Measurements from ENCODE around the gene CARS1. TPM values are rescaled to one million over a fixed set of nuclear protein-coding genes. Genes with fewer than 3 reads are reported as not detected.

The CARS1 gene
- total and polyA plus RNA-seq, 10 of the 15 experiments (the other 5 are each of a cell fraction or from before 2014, with no cell fraction given), result 7.8 to 60.6 (median 45.7) TPM

DNA sequence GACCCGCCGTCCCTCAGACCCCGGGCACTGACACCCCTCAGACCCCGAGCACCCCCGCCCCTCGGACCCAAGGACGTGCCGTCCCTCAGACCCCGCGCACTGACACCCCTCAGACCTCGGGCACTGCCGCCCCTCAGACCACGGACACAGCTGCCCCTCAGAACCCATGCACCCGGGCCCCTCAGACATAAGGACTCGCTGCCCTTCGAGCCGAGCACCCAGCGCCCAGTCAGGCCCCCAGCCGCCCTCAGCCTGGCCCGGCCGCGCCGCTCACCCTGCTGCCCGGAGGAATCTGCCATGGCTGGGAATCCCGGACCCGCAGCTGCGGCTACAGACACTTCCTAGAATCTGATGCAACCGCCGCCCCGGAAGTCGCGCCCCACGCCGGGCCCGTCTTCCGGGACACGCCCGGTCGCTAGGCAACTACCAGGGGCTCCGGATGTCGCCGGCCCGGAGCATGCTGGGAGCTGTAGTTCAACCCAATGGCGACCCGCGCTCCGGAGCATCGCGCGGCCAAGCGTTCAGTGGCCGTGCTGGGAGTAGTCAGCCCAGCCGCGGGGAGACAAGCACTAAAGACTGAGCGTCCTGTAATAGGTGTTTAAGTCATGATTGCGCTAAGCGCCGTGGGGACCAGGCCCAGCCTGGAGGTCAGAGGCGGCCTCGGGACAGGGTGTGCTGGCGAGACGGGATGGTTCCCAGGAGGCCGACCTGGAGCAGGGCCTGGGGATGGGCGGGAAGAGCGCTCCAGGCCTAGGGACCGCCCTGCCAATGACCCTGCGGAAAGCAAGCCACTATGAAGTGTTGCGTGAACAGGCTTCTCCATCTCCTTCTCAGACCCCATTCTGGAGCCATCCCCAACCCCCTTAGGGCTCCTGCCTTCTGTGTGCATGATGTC, at the start of gene CARS1 (continued):
- TF ChIP-seq E4F1 (IDR thresholded peaks at IDR 0.05; ENCODE audit: borderline replicate concordance, partially characterized antibody) (peak; percentile 79), YY1 (IDR thresholded peaks at IDR 0.05; ENCODE audit: low read depth, low read length) (peak; percentile 94), ZBED1 (IDR thresholded peaks at IDR 0.05; ENCODE audit: borderline replicate concordance) (no peak), IRF4 (IDR thresholded peaks at IDR 0.05; ENCODE audit: low read depth, low read length) (no peak), CBFB (IDR thresholded peaks at IDR 0.05; ENCODE audit: low read depth) (peak; percentile 56; the same call in 1 of the 2 replicates), SMAD1 (IDR thresholded peaks at IDR 0.05; ENCODE audit: low read depth, partially characterized antibody) (no peak), BCL11A (IDR thresholded peaks at IDR 0.05; ENCODE audit: low read depth, low read length) (no peak), ZNF592 (IDR thresholded peaks at IDR 0.05) (no peak), IKZF2 (IDR thresholded peaks at IDR 0.05) (peak in 1 of 2 experiments; percentile 29; a peak in 1 of 4 replicates), TARDBP (IDR thresholded peaks at IDR 0.05; ENCODE audit: borderline replicate concordance) (peak; percentile 87; the same call in 1 of the 2 replicates), PBX3 (IDR thresholded peaks at IDR 0.05; ENCODE audit: insufficient replicate concordance, low read depth, low read length) (no peak), SRF (IDR thresholded peaks at IDR 0.05; ENCODE audit: low read depth in 2 of 2, low read length in 2 of 2) (0 out of 4 replicates have a peak, but pooled peaks of 1 of the 2 experiments have one; percentile 17), MTA3 (IDR thresholded peaks at IDR 0.05; ENCODE audit: borderline replicate concordance, low read length) (no peak), ZBTB40 (IDR thresholded peaks at IDR 0.05; ENCODE audit: borderline replicate concordance) (peak; percentile 97), SMC3 (IDR thresholded peaks at IDR 0.05; ENCODE audit: borderline replicate concordance, low read length) (no peak), KDM1A (IDR thresholded peaks at IDR 0.05; ENCODE audit: borderline replicate concordance) (no peak), RFX5 (IDR thresholded peaks at IDR 0.05; ENCODE audit: low read depth, low read length) (0 out of 2 replicates have a peak, but pooled peaks have one; percentile 29)

Data from GM12878 (cell line).